GM20000 (cell line): Measurements from ENCODE around the gene EP400.
"Not testable (repeated sequence)": the region's sequence is repeated elsewhere in the genome, so short reads cannot be mapped to it uniquely, and the experiment has no call there.

Source experiments
- DNase-seq: peaks from one replicate; pipeline ENCODE4 v3.0.0; 2012; ENCODE audit warnings: low spot score
- CTCF ChIP-seq: IDR thresholded peaks from 2 replicates; pipeline ENCODE4 v1.5.1; 2012; ENCODE audit warnings: mild to moderate bottlenecking, control low read depth; ENCODE audit errors: extremely low read depth, missing control alignments

EP400 gene

DNA sequence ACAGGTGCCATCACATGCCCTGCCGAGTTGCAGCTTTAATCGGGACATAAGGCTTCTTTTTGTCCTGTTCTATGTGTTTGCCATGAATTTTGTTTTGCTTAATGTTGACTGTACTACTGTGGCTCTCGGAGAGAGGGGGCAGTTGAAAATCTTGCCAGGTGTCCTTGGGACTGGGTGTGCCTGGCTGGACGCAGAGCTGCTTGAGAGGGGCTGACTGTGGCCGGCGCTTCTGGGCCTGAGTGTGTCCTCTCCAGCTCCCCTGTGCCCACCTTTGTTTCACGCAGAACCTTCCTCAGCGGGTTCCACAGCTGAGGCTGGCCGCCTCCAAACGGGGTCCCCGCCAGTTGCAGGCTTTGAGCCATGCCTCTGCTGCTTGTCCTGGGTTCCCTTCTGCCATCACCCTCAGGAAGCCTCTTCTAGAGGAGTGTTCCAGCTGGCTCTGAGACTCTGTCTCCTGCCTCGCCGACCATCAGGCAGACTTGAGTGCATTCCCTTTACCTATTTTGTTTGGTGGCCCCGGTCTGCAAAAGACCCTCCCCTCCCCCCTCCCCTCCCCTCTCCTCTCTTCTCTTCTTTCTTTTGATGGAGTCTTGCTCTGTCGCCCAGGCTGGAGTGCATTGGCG lies 144.6 kb downstream of the EP400 start:
- no peak for TF ChIP-seq CTCF

GRCh38 chr12:132095520-132096409 lies 146.0 kb downstream of the EP400 start:
- DNase-seq, result no peak
- TF ChIP-seq CTCF, result no peak

More for the DNA sequence above, 144.6 kb downstream of the EP400 start:
- no peak for DNase-seq

DNA sequence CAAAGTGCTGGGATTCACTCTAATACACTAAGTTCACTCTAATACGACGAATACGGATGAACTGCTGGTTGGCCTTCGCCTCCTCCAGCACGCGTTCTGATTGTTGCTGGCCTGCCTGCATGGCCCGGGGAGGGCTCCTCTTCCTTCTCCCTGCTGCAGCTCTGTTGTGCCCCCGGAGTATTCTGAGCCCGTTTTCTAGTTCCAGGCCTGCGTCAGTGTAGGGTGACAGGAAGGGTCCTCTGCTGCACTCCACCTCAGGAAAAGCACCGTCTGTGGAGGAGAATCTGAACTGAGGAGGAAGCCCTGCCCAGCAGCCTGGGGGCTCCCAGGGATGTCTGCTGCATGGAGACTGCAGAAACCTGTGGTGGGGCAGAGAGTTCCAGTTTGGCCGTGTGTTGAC lies 150.0 kb downstream of the EP400 start:
- DNase-seq, result no peak
- TF ChIP-seq CTCF, result no peak

DNA sequence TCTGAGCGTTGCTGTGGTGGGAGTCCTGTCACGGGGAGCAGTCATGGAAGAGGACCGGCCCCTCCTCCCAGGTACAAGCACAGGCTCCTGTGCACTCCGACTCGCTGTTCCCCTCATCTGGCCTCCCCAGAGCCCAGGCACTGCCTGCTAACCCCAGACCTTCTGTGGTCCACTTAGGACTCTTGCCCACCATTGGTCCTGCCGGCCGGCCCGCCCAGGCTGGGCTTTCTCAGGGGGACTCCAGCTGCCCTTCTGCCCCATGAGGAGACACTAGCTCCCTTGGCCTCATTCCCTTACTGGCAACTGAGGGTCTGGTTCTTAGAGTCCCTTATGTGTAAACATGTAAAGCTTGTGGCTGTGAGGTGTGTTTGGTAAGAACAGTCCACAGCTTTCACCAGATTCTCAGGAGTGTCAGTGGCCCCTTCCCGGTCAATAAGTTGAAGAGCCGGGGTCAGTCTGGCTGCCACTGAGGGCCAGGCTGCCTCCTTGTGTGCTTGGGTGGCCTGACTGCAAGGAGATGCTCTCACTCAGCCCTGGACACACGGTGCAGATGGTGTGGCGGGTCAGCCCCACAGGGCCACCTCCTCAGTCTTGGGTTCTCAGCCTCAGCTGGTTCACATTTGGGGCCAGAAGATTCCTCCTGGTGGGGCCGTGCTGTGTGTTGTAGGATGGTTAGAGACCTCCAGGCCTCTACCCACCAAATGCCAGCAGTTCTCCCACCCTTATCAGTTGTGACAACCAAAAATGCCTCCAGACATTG lies 150.7 kb downstream of the EP400 start:
- no peak for DNase-seq
- no peak for TF ChIP-seq CTCF

- TF ChIP-seq CTCF, result no peak
- no peak for DNase-seq
Measured at GRCh38 chr12:132102297-132102696, 152.6 kb downstream of the EP400 start.

GRCh38 chr12:132103072-132103471 lies 153.3 kb downstream of the EP400 start:
- DNase-seq, result not testable (repeated sequence)

DNA sequence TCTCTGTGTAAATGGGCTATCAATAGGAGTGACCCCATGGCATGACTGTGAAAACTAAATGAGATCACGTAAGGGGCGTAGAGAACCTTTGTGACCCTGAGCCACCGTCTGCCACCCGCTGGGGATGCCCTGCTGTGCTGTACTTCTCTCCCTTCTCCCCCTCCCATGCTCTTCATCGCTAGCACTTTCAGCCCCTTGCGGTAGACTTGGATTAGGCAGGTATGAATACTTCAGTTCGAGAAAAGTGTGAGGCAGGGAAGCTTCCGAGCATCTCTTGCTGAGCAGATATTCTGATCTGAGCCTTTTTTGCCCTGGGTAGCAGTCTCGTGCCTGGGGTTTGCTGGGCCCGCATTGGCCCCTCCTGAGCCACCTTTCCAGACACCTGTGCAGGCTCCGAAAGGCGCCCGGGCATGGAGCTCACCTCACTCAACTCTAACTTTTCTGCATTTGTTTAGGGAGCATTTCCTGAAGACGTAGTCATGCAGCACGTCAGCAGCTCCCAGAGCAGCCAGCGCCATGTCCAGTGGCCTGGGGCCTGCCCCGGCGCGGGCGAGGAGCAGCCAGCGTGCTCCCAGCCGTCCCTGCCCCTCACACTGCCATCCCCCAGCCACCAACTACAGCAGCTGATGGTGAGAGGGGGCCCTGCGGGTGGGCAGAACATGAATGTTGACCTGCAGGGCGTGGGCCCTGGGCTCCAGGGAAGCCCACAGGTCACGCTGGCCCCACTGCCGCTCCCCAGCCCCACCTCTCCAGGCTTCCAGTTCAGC lies 154.0 kb downstream of the EP400 start:
- no peak for DNase-seq
- no peak for TF ChIP-seq CTCF
